ENCODE measurements around the gene IFNA6. TPM values are rescaled to one million over a fixed set of nuclear protein-coding genes. Genes with fewer than 3 reads are reported as not detected.

Gene IFNA6
- polyA plus RNA-seq (2011; rRNA removed) (not detected in 2 replicates), polyA minus RNA-seq (2011; rRNA and poly(A)+ RNA removed) (not detected in 2 replicates)

- CTCF ChIA-PET: no interaction called here
- DNase-seq (ENCODE audit: low read depth): no peak
- Histone ChIP-seq H3K4me3 (ENCODE audit: low read depth, low read length) (no peak within 1 kb of the TSS), H3K36me3 (ENCODE audit: control insufficient read depth, insufficient read depth, low read length) (no peaks in the 10 kb centered on the region), H3K27me3 (ENCODE audit: control insufficient read depth, insufficient read depth, low read length) (peaks cover 7% of the 10 kb centered on the region)
- TF ChIP-seq CTCF (IDR thresholded peaks at IDR 0.05; ENCODE audit: insufficient read depth, low read depth, low read length): no peak
- POLR2A ChIA-PET: no interaction called here
Measured at GRCh38 chr9:21350787-21351186, at the start of gene IFNA6. IFNA6 (minus strand) TSS chr9:21350887; CDS start chr9:21350887, 0 bp downstream.

GRCh38 chr9:21399956-21400355 is 49.3 kb upstream of the IFNA6 start:
- H3K36me3 ChIP-seq (ENCODE audit: control insufficient read depth, insufficient read depth, low read length): no peaks in the 10 kb centered on the region
- H3K27me3 ChIP-seq (ENCODE audit: control insufficient read depth, insufficient read depth, low read length): peaks cover 18% of the 10 kb centered on the region
- POLR2A ChIA-PET: no interaction called here
- DNase-seq (ENCODE audit: low read depth): no peak
- CTCF ChIA-PET: interaction anchor here (0.9 to 1.7 kb wide), 4 partner anchors 9 to 164 kb away, joined by 3 to 4 read pairs (median 4); no protein-coding TSS in a partner anchor
- no peak overlapping the region for H3K4me3 ChIP-seq (ENCODE audit: low read depth, low read length)
- TF ChIP-seq CTCF (IDR thresholded peaks at IDR 0.05; ENCODE audit: insufficient read depth, low read depth, low read length): no peak

- DNase-seq (ENCODE audit: low read depth): no peak
- Histone ChIP-seq H3K4me3 (ENCODE audit: low read depth, low read length) (no peak overlapping the region), H3K27me3 (ENCODE audit: control insufficient read depth, insufficient read depth, low read length) (peaks cover 17% of the 10 kb centered on the region), H3K36me3 (ENCODE audit: control insufficient read depth, insufficient read depth, low read length) (no peaks in the 10 kb centered on the region)
- POLR2A ChIA-PET: no interaction called here
- CTCF ChIA-PET: interaction anchor here (0.6 to 2.0 kb wide), 3 partner anchors 8 to 70 kb away, joined by 3 to 5 read pairs (median 4); no protein-coding TSS in a partner anchor
- no peak for TF ChIP-seq CTCF (IDR thresholded peaks at IDR 0.05; ENCODE audit: insufficient read depth, low read depth, low read length)
Measured at GRCh38 chr9:21398955-21399489, 48.3 kb upstream of the IFNA6 start.

- no peaks in the 10 kb centered on the region for H3K36me3 ChIP-seq (ENCODE audit: control insufficient read depth, insufficient read depth, low read length)
- TF ChIP-seq CTCF (IDR thresholded peaks at IDR 0.05; ENCODE audit: insufficient read depth, low read depth, low read length): peak; percentile 93
- DNase-seq (ENCODE audit: low read depth): no peak
- ChIA-PET POLR2A (no interaction called here), CTCF (interaction anchor here (0.6 to 3.2 kb wide), 34 partner anchors 8 to 395 kb away, joined by 3 to 67 read pairs (median 6); partner anchors contain the start of genes IFNA2 and IFNA8)
- H3K4me3 ChIP-seq (ENCODE audit: low read depth, low read length): peak overlapping the region; percentile 35
- H3K27me3 ChIP-seq (ENCODE audit: control insufficient read depth, insufficient read depth, low read length): peaks cover 12% of the 10 kb centered on the region
Measured at GRCh38 chr9:21395778-21396717, 45.4 kb upstream of the IFNA6 start.

GRCh38 chr9:21392270-21392669 is 41.6 kb upstream of the IFNA6 start:
- no peak overlapping the region for H3K4me3 ChIP-seq (ENCODE audit: low read depth, low read length)
- ChIA-PET POLR2A (no interaction called here), CTCF (interaction anchor here (1.3 kb wide), 1 partner anchor 10 kb away, joined by 3 read pairs; no protein-coding TSS in a partner anchor)
- H3K27me3 ChIP-seq (ENCODE audit: control insufficient read depth, insufficient read depth, low read length): peaks cover 9% of the 10 kb centered on the region; the same call in 1 of the 2 replicates
- no peak for DNase-seq (ENCODE audit: low read depth)
- no peaks in the 10 kb centered on the region for H3K36me3 ChIP-seq (ENCODE audit: control insufficient read depth, insufficient read depth, low read length)
- peak; percentile 14; the same call in 1 of the 2 replicates for TF ChIP-seq CTCF (IDR thresholded peaks at IDR 0.05; ENCODE audit: insufficient read depth, low read depth, low read length)
